ENCODE results near the gene PDLIM7. TPM values are rescaled to one million over a fixed set of nuclear protein-coding genes. Genes with fewer than 3 reads are reported as not detected.

The PDLIM7 gene
- total and polyA plus RNA-seq, 2 of the 8 experiments (the other 6 are each of a cell fraction or from before 2014, with no cell fraction given): 67.3 to 94.2 TPM

- TF ChIP-seq CHD7 (IDR thresholded peaks at IDR 0.05; ENCODE audit: insufficient replicate concordance, low read length): no peak
- peak; percentile 79 for TF ChIP-seq TAF1 (IDR thresholded peaks at IDR 0.05; ENCODE audit: low read depth, low read length)
- peak; percentile 85 for TF ChIP-seq TAF7 (optimal IDR thresholded peaks at IDR 0.05; ENCODE audit: borderline replicate concordance, low read depth, low read length)
- peak; percentile 83; the same call in 1 of the 2 replicates for TF ChIP-seq POLR2AphosphoS5 (IDR thresholded peaks at IDR 0.05; ENCODE audit: low read depth, low read length)
- no peak for TF ChIP-seq SUZ12 (IDR thresholded peaks at IDR 0.05; ENCODE audit: low read length)
- TF ChIP-seq EGR1 (IDR thresholded peaks at IDR 0.05; ENCODE audit: borderline replicate concordance, low read depth, low read length): no peak
- TF ChIP-seq TBP (IDR thresholded peaks at IDR 0.05; ENCODE audit: low read depth, low read length): no peak
- no peak for TF ChIP-seq SIN3A (conservative IDR thresholded peaks at IDR 0.05 in 1 of 2, IDR thresholded peaks at IDR 0.05 in 1 of 2; ENCODE audit: low read depth in 1 of 2, low read length in 2 of 2)
- no peak; a peak in 1 of 3 replicates for TF ChIP-seq POLR2A (IDR thresholded peaks at IDR 0.05; ENCODE audit: control extremely low read depth in 1 of 2, low read depth in 2 of 2, low read length in 2 of 2)
- no peak for TF ChIP-seq CHD1 (IDR thresholded peaks at IDR 0.05; ENCODE audit: low read depth, low read length)
- TF ChIP-seq RXRA (IDR thresholded peaks at IDR 0.05; ENCODE audit: insufficient read depth, low read depth, low read length): no peak
- no peak for TF ChIP-seq BCL11A (IDR thresholded peaks at IDR 0.05; ENCODE audit: low read depth in 2 of 2, low read length in 2 of 2)
Measured at GRCh38 chr5:177473443-177474001, 23.9 kb downstream of the PDLIM7 start, which contains the start of gene DBN1 (continued).

Data from H1 (cell line).